Hindlimb muscle (tissue), 1 donor: ENCODE measurements around the gene PSORS1C1. TPM values are rescaled to one million over a fixed set of nuclear protein-coding genes. Genes with fewer than 3 reads are reported as not detected.
"Not testable (repeated sequence)": the region's sequence is repeated elsewhere in the genome, so short reads cannot be mapped to it uniquely, and the experiment has no call there.

Experiments
- DNase-seq: peaks from one replicate; pipeline ENCODE4 v3.0.0-alpha.2; 2013
- polyA plus RNA-seq: library from polyadenylated mRNA; unstranded; fragments of 120-200 nt; gene quantifications from one replicate; pipeline ENCODE4 v1.2.1, GENCODE V29; 2013; ENCODE audit not compliant: insufficient read length

PSORS1C1 gene
- polyA plus RNA-seq, 1 donor, result 0.85 TPM

GRCh38 chr6:31178143-31179041 lies 63.8 kb downstream of the PSORS1C1 start:
- DNase-seq, result no peak

GRCh38 chr6:31179042-31179386 lies 64.4 kb downstream of the PSORS1C1 start:
- no peak for DNase-seq

- DNase-seq, result no peak
These were observed 65.3 kb downstream of the PSORS1C1 start for GRCh38 chr6:31179896-31180295.

GRCh38 chr6:31180500-31180899 lies 65.9 kb downstream of the PSORS1C1 start:
- peak; percentile 51 for DNase-seq

- not testable (repeated sequence) for DNase-seq
These were observed 68.7 kb downstream of the PSORS1C1 start for GRCh38 chr6:31183287-31183686.

GRCh38 chr6:31183859-31184258 lies 69.3 kb downstream of the PSORS1C1 start:
- DNase-seq, result not testable (repeated sequence)

- DNase-seq, result not testable (repeated sequence)
These were observed 71.1 kb downstream of the PSORS1C1 start for GRCh38 chr6:31185695-31186051.

- no peak for DNase-seq
These were observed 71.6 kb downstream of the PSORS1C1 start for GRCh38 chr6:31186052-31186734.

GRCh38 chr6:31187780-31188194 lies 73.2 kb downstream of the PSORS1C1 start:
- DNase-seq, result no peak

- not testable (repeated sequence) for DNase-seq
These were observed 74.6 kb downstream of the PSORS1C1 start for GRCh38 chr6:31189223-31189622.

Other genes with a start within 250 kb of the PSORS1C1 start
- gene DDR1, start 230.3 kb upstream of the PSORS1C1 start, polyA plus RNA-seq, result 86.4 TPM
- 19.9 TPM for gene GTF2H4, start 206.6 kb upstream of the PSORS1C1 start, polyA plus RNA-seq
- 37.2 TPM for gene VARS2, start 200.6 kb upstream of the PSORS1C1 start, polyA plus RNA-seq
- not detected for gene SFTA2, start 182.6 kb upstream of the PSORS1C1 start, polyA plus RNA-seq
- not detected for gene MUCL3, start 173.8 kb upstream of the PSORS1C1 start, polyA plus RNA-seq
- gene MUC21, start 131.1 kb upstream of the PSORS1C1 start, polyA plus RNA-seq, result not detected
- not detected for gene MUC22, start 104.3 kb upstream of the PSORS1C1 start, polyA plus RNA-seq
- not detected for gene C6orf15, start 2.2 kb upstream of the PSORS1C1 start, polyA plus RNA-seq
- not detected for gene CDSN, start 5.6 kb downstream of the PSORS1C1 start, polyA plus RNA-seq
- not detected for gene PSORS1C2, start 24.3 kb downstream of the PSORS1C1 start, polyA plus RNA-seq
- gene CCHCR1, start 43.0 kb downstream of the PSORS1C1 start, polyA plus RNA-seq, result 14.5 TPM
- gene TCF19, start 43.8 kb downstream of the PSORS1C1 start, polyA plus RNA-seq, result 10.0 TPM
- 0.85 TPM for gene POU5F1, start 55.9 kb downstream of the PSORS1C1 start, polyA plus RNA-seq
- 69.3 TPM for gene HLA-C, start 157.3 kb downstream of the PSORS1C1 start, polyA plus RNA-seq
- gene HLA-B, start 242.4 kb downstream of the PSORS1C1 start, polyA plus RNA-seq, result 119 TPM